Measurements from ENCODE around the gene IGFBP6. TPM values are rescaled to one million over a fixed set of nuclear protein-coding genes. Genes with fewer than 3 reads are reported as not detected.

The IGFBP6 gene
- total RNA-seq, 6 experiments from 2014 or later, result 1.7 to 25.4 (median 4.9) TPM

DNA sequence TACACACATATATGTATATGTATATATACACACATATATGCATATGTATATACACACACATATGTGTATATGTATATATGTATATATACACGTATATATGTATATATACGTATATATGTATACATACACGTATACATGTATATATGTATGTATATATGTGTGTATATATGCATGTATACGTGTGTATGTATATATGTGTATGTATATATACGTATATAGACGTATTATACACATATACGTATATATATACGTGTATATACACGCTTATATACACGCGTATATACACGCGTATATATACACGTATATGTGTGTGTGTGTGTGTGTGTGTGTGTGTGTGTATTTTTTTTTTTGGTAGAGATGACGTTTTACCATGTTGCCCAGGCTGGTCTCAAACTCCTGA, 50.2 kb downstream of the IGFBP6 start:
- 73% methylated on average over 11 of the region's 15 CpGs for WGBS (ENCODE audit: insufficient coverage, low coverage, low lambda C conversion rate, missing lambda C conversion rate)
- intact Hi-C loops (cut with DNase I), result no loop called here

DNA sequence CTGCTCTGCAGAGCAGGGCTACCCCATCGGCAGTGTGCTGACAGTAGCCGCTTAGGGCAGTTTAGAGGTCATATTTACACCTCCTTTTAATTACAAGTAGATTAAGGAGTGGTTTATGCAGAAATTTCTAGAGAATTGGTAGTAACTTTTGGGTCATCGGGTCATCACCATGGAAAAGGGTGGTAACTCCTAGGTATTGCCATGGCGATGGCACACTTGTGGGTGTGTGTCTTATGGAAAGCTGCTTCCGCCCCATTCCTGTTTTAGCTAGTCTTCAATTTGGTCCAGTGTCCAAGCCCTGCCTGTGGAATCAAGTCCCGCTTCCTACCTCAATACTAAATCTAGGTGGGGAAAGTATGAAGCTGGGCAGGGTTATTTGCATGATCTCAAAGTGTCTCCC, 53.6 kb downstream of the IGFBP6 start:
- no peak for TF ChIP-seq CTCF (IDR thresholded peaks at IDR 0.05)
- TF ChIP-seq POLR2A (IDR thresholded peaks at IDR 0.05), result no peak
- DNase-seq (no peak), ATAC-seq (peak in 1 of 4 donors; percentile 11)
- 82% methylated on average over 6 of the region's 6 CpGs for WGBS (ENCODE audit: insufficient coverage, low coverage, low lambda C conversion rate, missing lambda C conversion rate)
- intact Hi-C loops (cut with DNase I), result no loop called here
- Histone ChIP-seq H3K27ac (no peak overlapping the region), H3K9me3 (no peaks in the 10 kb centered on the region), H3K36me3 (no peaks in the 10 kb centered on the region), H3K4me1 (peaks cover 0 to under 1% (median 0%) of the 10 kb centered on the region in 4 donors), H3K27me3 (no peaks in the 10 kb centered on the region), H3K4me3 (no peak overlapping the region)

More for the DNA sequence above, 50.2 kb downstream of the IGFBP6 start:
- DNase-seq, result no peak
- Histone ChIP-seq H3K27ac (no peak overlapping the region), H3K36me3 (no peaks in the 10 kb centered on the region), H3K27me3 (no peaks in the 10 kb centered on the region), H3K4me3 (no peak overlapping the region), H3K9me3 (no peaks in the 10 kb centered on the region), H3K4me1 (peaks cover 0 to 13% (median 3%) of the 10 kb centered on the region in 4 donors)
- TF ChIP-seq CTCF (IDR thresholded peaks at IDR 0.05) (no peak), POLR2A (IDR thresholded peaks at IDR 0.05) (no peak)
- ATAC-seq, result no peak

Small RNAs within 50 kb of the gene (microRNA-seq; reads per million reads assigned to microRNA genes)
- 0.58 to 1.3 reads per million in 2 donors for gene MIR6757

Small RNAs within 50 kb of the gene (small RNA-seq; reads per million reads assigned to genes)
- gene HIGD1AP1, result 0 to 0.10 reads per million in 2 experiments
- gene MIR6757, result 0 reads per million in 2 experiments
- 0 reads per million in 2 experiments for gene RNU6-333P

Other genes with a start within 250 kb of the IGFBP6 start
- not detected for gene KRT78, start 248.7 kb upstream of the IGFBP6 start, total RNA-seq
- gene KRT8, start 192.6 kb upstream of the IGFBP6 start, total RNA-seq, result 1,000 to 10,000 TPM in 1 of 6 experiments, 100 to 1,000 TPM in 5; 149 to 1,003 (median 436) TPM
- 1,000 to 10,000 TPM in 2 of 6 experiments, 100 to 1,000 TPM in 4; 148 to 1,377 (median 478) TPM for gene KRT18, start 148.5 kb upstream of the IGFBP6 start, total RNA-seq
- 100 to 1,000 TPM; 143 to 270 (median 180) TPM for gene EIF4B, start 91.2 kb upstream of the IGFBP6 start, total RNA-seq
- 100 to 1,000 TPM in 3 of 6 experiments, 10 to 100 TPM in 3; 50.5 to 139 (median 86.9) TPM for gene TNS2, start 47.6 kb upstream of the IGFBP6 start, total RNA-seq
- gene SPRYD3, start 18.3 kb upstream of the IGFBP6 start, total RNA-seq, result 10 to 100 TPM; 12.3 to 18.2 (median 14.4) TPM
- 1 to 10 TPM in 3 of 6 experiments, under 1 TPM in 3; 0.62 to 3.4 (median 0.99) TPM for gene SOAT2, start 5.8 kb downstream of the IGFBP6 start, total RNA-seq
- gene ZNF740, start 83.1 kb downstream of the IGFBP6 start, total RNA-seq, result 10 to 100 TPM in 5 of 6 experiments, 1 to 10 TPM in 1; 5.5 to 24.4 (median 19.2) TPM
- 10 to 100 TPM; 20.6 to 54.2 (median 37.1) TPM for gene CSAD, start 83.3 kb downstream of the IGFBP6 start, total RNA-seq
- 1 to 10 TPM; 2.9 to 8.0 (median 3.9) TPM for gene ITGB7, start 109.6 kb downstream of the IGFBP6 start, total RNA-seq
- gene RARG, start 134.5 kb downstream of the IGFBP6 start, total RNA-seq, result 1 to 10 TPM; 1.9 to 2.4 (median 2.1) TPM
- 10 to 100 TPM in 2 of 6 experiments, 1 to 10 TPM in 3, under 1 TPM in 1; 0.04 to 15.0 (median 4.5) TPM for gene ESPL1, start 170.6 kb downstream of the IGFBP6 start, total RNA-seq
- 100 to 1,000 TPM; 122 to 170 (median 146) TPM for gene PFDN5, start 197.9 kb downstream of the IGFBP6 start, total RNA-seq
- 10 to 100 TPM; 17.6 to 27.1 (median 20.8) TPM for gene MYG1, start 202.0 kb downstream of the IGFBP6 start, total RNA-seq
- 10 to 100 TPM; 22.0 to 29.1 (median 26.7) TPM for gene AAAS, start 223.9 kb downstream of the IGFBP6 start, total RNA-seq
- gene SP7, start 238.7 kb downstream of the IGFBP6 start, total RNA-seq, result not detected

All from right lobe of liver (tissue), 6 donors.